HEK293 (cell line): ENCODE results near the gene PSMA2.

Experiments
- ZNF112 ChIP-seq: fragments of 450-650 bp; formaldehyde crosslinking; IDR thresholded peaks from 2 replicates; pipeline ENCODE4 v1.5.0; 2017; ENCODE audit warnings: missing biosample characterization, missing genetic modification characterization

The PSMA2 gene

DNA sequence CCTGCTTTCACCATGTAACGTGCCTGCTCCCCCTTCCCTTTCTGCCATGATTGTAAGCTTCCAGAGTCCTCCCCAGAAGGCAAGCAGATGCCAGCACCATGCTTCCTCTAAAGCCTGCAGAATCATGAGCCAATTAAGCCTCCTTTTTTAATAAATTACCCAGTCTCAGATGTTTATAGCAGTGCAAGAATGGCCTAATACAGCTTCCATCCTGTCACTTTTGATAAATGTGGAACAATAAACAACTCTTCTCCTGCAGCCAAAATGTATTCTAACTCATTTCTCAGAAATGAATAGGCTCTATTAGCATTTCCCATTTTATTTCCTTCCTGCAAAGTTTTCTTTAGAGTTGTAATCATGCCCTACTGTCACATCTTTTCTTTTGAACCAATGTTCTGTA is 63.5 kb downstream of the PSMA2 start (continued):
- no peak for TF ChIP-seq ZNF112 (tag by site-specific recombination)
